Activated T-cell treated with anti-CD3 and anti-CD28 coated beads, Interleukin-2, amount 50 U/mL, for 72 hours (primary cell): ENCODE data around the gene FREM2. TPM values are rescaled to one million over a fixed set of nuclear protein-coding genes. Genes with fewer than 3 reads are reported as not detected.

Experiments used
- ATAC-seq, 2 donors: fragments of 150-1000 bp; cut with Tn5 transposase; replicated peaks in 1 of 2; 2 replicates each; pipeline ENCODE4 v1.10.0; 2021; ENCODE audit warnings: moderate library complexity in 2 of 2, mild to moderate bottlenecking in 1 of 2
- DNase-seq, 2 donors: peaks; one replicate each; pipeline ENCODE4 v3.0.0; 2021 to 2022; ENCODE audit warnings: mixed read lengths in 1 of 2
- H3K27ac Mint-ChIP-seq: one replicate; pipeline ENCODE4 v1.8.0; 2022; ENCODE audit warnings: mild to moderate bottlenecking, moderate library complexity, mixed read lengths
- H3K27me3 Mint-ChIP-seq: one replicate; pipeline ENCODE4 v1.8.0; 2022; ENCODE audit warnings: low read depth, mixed read lengths
- H3K36me3 Mint-ChIP-seq, 2 donors: one replicate each; pipeline ENCODE4 v1.8.0; 2022; ENCODE audit warnings: mixed read lengths in 2 of 2, mild to moderate bottlenecking in 1 of 2; ENCODE audit not compliant: insufficient read depth in 2 of 2
- H3K4me1 Mint-ChIP-seq: one replicate; pipeline ENCODE4 v1.8.0; 2022; ENCODE audit warnings: low read depth, mixed read lengths
- H3K4me3 Mint-ChIP-seq, 2 donors: one replicate each; pipeline ENCODE4 v1.8.0; 2022; ENCODE audit warnings: mild to moderate bottlenecking in 2 of 2, mixed read lengths in 2 of 2, moderate library complexity in 2 of 2
- H3K9me3 Mint-ChIP-seq, 2 donors: one replicate each; pipeline ENCODE4 v1.8.0; 2022; ENCODE audit warnings: mixed read lengths in 2 of 2
- total RNA-seq, 2 donors: library from RNA; stranded (reverse); gene quantifications; one replicate each; pipeline ENCODE4 v1.2.3, GENCODE V29; 2022

Gene FREM2
- total RNA-seq, 2 donors from 2014 or later = 0.02 TPM

- Mint-ChIP-seq H3K36me3 (no peaks in the 10 kb centered on the region), H3K9me3 (peaks cover 0 to 1% of the 10 kb centered on the region in 2 donors), H3K27ac (no peak overlapping the region), H3K27me3 (no peaks in the 10 kb centered on the region), H3K4me1 (no peaks in the 10 kb centered on the region), H3K4me3 (no peak overlapping the region)
- no peak for DNase-seq
- ATAC-seq = no peak
Measured at GRCh38 chr13:38669234-38669964, 17.5 kb upstream of the FREM2 start.

GRCh38 chr13:38670627-38671026, 16.2 kb upstream of the FREM2 start:
- no peak overlapping the region for H3K4me3 Mint-ChIP-seq
- H3K27me3 Mint-ChIP-seq = no peaks in the 10 kb centered on the region
- ATAC-seq (no peak), DNase-seq (no peak)
- H3K36me3 Mint-ChIP-seq = no peaks in the 10 kb centered on the region
- no peaks in the 10 kb centered on the region for H3K4me1 Mint-ChIP-seq
- no peak overlapping the region for H3K27ac Mint-ChIP-seq
- H3K9me3 Mint-ChIP-seq = peaks cover 0 to 1% of the 10 kb centered on the region in 2 donors

- no peak overlapping the region for H3K4me3 Mint-ChIP-seq
- no peak for DNase-seq
- no peaks in the 10 kb centered on the region for H3K4me1 Mint-ChIP-seq
- no peak for ATAC-seq
- no peaks in the 10 kb centered on the region for H3K36me3 Mint-ChIP-seq
- H3K27me3 Mint-ChIP-seq = no peaks in the 10 kb centered on the region
- H3K9me3 Mint-ChIP-seq = peaks cover 0 to 1% of the 10 kb centered on the region in 2 donors
- no peak overlapping the region for H3K27ac Mint-ChIP-seq
Measured at GRCh38 chr13:38671980-38672379, 14.9 kb upstream of the FREM2 start.

GRCh38 chr13:38674208-38674607, 12.7 kb upstream of the FREM2 start:
- Mint-ChIP-seq H3K36me3 (no peaks in the 10 kb centered on the region), H3K27ac (no peak overlapping the region), H3K4me1 (no peaks in the 10 kb centered on the region), H3K27me3 (no peaks in the 10 kb centered on the region), H3K9me3 (no peaks in the 10 kb centered on the region), H3K4me3 (no peak overlapping the region)
- DNase-seq (no peak), ATAC-seq (no peak)

GRCh38 chr13:38680912-38681311, 6.0 kb upstream of the FREM2 start:
- Mint-ChIP-seq H3K4me3 (no peak overlapping the region), H3K9me3 (no peaks in the 10 kb centered on the region), H3K27me3 (peaks cover 5% of the 10 kb centered on the region), H3K27ac (no peak overlapping the region), H3K4me1 (no peaks in the 10 kb centered on the region), H3K36me3 (no peaks in the 10 kb centered on the region)
- DNase-seq (no peak), ATAC-seq (no peak)

GRCh38 chr13:38684714-38685113, 2.2 kb upstream of the FREM2 start:
- peaks cover 9% of the 10 kb centered on the region for H3K27me3 Mint-ChIP-seq
- no peak for ATAC-seq
- H3K4me1 Mint-ChIP-seq = no peaks in the 10 kb centered on the region
- no peaks in the 10 kb centered on the region for H3K36me3 Mint-ChIP-seq
- no peak overlapping the region for H3K4me3 Mint-ChIP-seq
- no peaks in the 10 kb centered on the region for H3K9me3 Mint-ChIP-seq
- no peak for DNase-seq
- H3K27ac Mint-ChIP-seq = no peak overlapping the region

GRCh38 chr13:38685431-38685830, 1.4 kb upstream of the FREM2 start:
- Mint-ChIP-seq H3K27ac (no peak overlapping the region), H3K27me3 (peaks cover 9% of the 10 kb centered on the region), H3K36me3 (no peaks in the 10 kb centered on the region), H3K9me3 (no peaks in the 10 kb centered on the region), H3K4me3 (no peak overlapping the region), H3K4me1 (no peaks in the 10 kb centered on the region)
- no peak for ATAC-seq
- DNase-seq = no peak

- no peaks in the 10 kb centered on the region for H3K9me3 Mint-ChIP-seq
- H3K36me3 Mint-ChIP-seq = no peaks in the 10 kb centered on the region
- H3K4me1 Mint-ChIP-seq = no peaks in the 10 kb centered on the region
- no peak overlapping the region for H3K27ac Mint-ChIP-seq
- H3K27me3 Mint-ChIP-seq = peaks cover 9% of the 10 kb centered on the region
- peak overlapping the region; percentile 22 to 49 for H3K4me3 Mint-ChIP-seq
- DNase-seq = no peak
- ATAC-seq = no peak
Measured at GRCh38 chr13:38685974-38686576, 802 bp upstream of the FREM2 start.

GRCh38 chr13:38687246-38688229, 661 bp downstream of the FREM2 start:
- Mint-ChIP-seq H3K9me3 (no peaks in the 10 kb centered on the region), H3K27me3 (peaks cover 9% of the 10 kb centered on the region), H3K4me1 (no peaks in the 10 kb centered on the region), H3K36me3 (no peaks in the 10 kb centered on the region), H3K27ac (no peak overlapping the region), H3K4me3 (peak overlapping the region; percentile 31 to 49)
- no peak for DNase-seq
- ATAC-seq = no peak

- no peak overlapping the region for H3K27ac Mint-ChIP-seq
- H3K4me3 Mint-ChIP-seq = no peak overlapping the region
- peaks cover 9% of the 10 kb centered on the region for H3K27me3 Mint-ChIP-seq
- no peaks in the 10 kb centered on the region for H3K4me1 Mint-ChIP-seq
- DNase-seq (no peak), ATAC-seq (no peak)
- H3K36me3 Mint-ChIP-seq = no peaks in the 10 kb centered on the region
- H3K9me3 Mint-ChIP-seq = no peaks in the 10 kb centered on the region
Measured at GRCh38 chr13:38688674-38689073, 1.8 kb downstream of the FREM2 start.

- DNase-seq (no peak), ATAC-seq (no peak)
- no peaks in the 10 kb centered on the region for H3K9me3 Mint-ChIP-seq
- H3K27me3 Mint-ChIP-seq = peaks cover 9% of the 10 kb centered on the region
- no peaks in the 10 kb centered on the region for H3K36me3 Mint-ChIP-seq
- H3K27ac Mint-ChIP-seq = no peak overlapping the region
- H3K4me3 Mint-ChIP-seq = no peak overlapping the region
- no peaks in the 10 kb centered on the region for H3K4me1 Mint-ChIP-seq
Measured at GRCh38 chr13:38690231-38690630, 3.4 kb downstream of the FREM2 start.

- Mint-ChIP-seq H3K27me3 (no peaks in the 10 kb centered on the region), H3K9me3 (no peaks in the 10 kb centered on the region), H3K4me3 (no peak overlapping the region), H3K27ac (no peak overlapping the region), H3K4me1 (no peaks in the 10 kb centered on the region), H3K36me3 (no peaks in the 10 kb centered on the region)
- ATAC-seq (no peak), DNase-seq (no peak)
Measured at GRCh38 chr13:38693168-38693567, 6.3 kb downstream of the FREM2 start.

GRCh38 chr13:38693641-38694040, 6.8 kb downstream of the FREM2 start:
- Mint-ChIP-seq H3K36me3 (no peaks in the 10 kb centered on the region), H3K9me3 (no peaks in the 10 kb centered on the region), H3K27ac (no peak overlapping the region), H3K27me3 (no peaks in the 10 kb centered on the region), H3K4me3 (no peak overlapping the region), H3K4me1 (no peaks in the 10 kb centered on the region)
- ATAC-seq (no peak), DNase-seq (no peak)
